ENCODE data around the gene TOPAZ1. TPM values are rescaled to one million over a fixed set of nuclear protein-coding genes. Genes with fewer than 3 reads are reported as not detected.

The TOPAZ1 gene
- total and polyA plus RNA-seq, 9 of the 15 experiments (the other 6 are each of a cell fraction or from before 2014, with no cell fraction given): 0.01 TPM; not detected in 8

DNA sequence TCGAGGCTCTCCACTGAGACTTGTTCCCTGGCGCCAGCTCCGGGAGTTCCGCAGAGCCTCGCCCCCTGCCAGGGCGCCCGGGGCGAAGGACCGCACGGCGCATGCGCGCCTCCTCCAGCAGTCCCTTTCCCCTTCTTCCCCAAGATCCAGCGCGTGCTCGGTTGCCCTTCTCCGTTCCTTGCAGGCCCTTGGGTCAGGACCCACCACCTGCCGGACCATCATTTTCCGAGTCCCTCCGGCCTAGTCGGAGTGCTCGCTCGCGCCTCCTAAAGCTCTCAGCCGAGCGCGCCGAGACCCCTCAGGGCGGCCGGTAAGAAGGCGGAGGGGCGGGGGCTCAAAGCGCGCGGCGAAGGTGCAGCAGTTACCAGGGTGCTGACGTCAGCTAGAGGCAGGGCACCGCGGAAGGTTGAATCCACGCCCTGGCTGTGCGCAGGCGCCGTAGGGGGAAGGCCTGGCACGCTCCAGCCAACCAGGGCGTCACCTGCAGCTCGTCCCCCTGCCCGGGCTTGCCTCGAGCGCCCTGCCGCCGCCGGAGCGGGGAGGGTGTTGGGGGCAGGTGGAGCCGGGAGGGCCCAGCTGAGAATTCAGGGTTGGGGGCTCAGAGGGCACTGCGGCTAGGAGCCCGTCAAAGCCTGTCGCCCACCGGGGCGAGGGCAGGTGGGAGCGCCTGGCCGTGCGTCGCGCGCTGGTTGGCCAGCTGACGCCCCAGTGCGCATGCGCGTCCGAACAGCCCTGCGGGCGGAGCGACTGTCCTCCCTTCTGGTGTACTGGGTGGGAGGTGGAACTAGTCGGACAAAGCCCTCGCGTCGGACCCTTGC, 96.5 kb downstream of the TOPAZ1 start, which contains the start of gene TCAIM (continued):
- TF ChIP-seq, protein P1, sequence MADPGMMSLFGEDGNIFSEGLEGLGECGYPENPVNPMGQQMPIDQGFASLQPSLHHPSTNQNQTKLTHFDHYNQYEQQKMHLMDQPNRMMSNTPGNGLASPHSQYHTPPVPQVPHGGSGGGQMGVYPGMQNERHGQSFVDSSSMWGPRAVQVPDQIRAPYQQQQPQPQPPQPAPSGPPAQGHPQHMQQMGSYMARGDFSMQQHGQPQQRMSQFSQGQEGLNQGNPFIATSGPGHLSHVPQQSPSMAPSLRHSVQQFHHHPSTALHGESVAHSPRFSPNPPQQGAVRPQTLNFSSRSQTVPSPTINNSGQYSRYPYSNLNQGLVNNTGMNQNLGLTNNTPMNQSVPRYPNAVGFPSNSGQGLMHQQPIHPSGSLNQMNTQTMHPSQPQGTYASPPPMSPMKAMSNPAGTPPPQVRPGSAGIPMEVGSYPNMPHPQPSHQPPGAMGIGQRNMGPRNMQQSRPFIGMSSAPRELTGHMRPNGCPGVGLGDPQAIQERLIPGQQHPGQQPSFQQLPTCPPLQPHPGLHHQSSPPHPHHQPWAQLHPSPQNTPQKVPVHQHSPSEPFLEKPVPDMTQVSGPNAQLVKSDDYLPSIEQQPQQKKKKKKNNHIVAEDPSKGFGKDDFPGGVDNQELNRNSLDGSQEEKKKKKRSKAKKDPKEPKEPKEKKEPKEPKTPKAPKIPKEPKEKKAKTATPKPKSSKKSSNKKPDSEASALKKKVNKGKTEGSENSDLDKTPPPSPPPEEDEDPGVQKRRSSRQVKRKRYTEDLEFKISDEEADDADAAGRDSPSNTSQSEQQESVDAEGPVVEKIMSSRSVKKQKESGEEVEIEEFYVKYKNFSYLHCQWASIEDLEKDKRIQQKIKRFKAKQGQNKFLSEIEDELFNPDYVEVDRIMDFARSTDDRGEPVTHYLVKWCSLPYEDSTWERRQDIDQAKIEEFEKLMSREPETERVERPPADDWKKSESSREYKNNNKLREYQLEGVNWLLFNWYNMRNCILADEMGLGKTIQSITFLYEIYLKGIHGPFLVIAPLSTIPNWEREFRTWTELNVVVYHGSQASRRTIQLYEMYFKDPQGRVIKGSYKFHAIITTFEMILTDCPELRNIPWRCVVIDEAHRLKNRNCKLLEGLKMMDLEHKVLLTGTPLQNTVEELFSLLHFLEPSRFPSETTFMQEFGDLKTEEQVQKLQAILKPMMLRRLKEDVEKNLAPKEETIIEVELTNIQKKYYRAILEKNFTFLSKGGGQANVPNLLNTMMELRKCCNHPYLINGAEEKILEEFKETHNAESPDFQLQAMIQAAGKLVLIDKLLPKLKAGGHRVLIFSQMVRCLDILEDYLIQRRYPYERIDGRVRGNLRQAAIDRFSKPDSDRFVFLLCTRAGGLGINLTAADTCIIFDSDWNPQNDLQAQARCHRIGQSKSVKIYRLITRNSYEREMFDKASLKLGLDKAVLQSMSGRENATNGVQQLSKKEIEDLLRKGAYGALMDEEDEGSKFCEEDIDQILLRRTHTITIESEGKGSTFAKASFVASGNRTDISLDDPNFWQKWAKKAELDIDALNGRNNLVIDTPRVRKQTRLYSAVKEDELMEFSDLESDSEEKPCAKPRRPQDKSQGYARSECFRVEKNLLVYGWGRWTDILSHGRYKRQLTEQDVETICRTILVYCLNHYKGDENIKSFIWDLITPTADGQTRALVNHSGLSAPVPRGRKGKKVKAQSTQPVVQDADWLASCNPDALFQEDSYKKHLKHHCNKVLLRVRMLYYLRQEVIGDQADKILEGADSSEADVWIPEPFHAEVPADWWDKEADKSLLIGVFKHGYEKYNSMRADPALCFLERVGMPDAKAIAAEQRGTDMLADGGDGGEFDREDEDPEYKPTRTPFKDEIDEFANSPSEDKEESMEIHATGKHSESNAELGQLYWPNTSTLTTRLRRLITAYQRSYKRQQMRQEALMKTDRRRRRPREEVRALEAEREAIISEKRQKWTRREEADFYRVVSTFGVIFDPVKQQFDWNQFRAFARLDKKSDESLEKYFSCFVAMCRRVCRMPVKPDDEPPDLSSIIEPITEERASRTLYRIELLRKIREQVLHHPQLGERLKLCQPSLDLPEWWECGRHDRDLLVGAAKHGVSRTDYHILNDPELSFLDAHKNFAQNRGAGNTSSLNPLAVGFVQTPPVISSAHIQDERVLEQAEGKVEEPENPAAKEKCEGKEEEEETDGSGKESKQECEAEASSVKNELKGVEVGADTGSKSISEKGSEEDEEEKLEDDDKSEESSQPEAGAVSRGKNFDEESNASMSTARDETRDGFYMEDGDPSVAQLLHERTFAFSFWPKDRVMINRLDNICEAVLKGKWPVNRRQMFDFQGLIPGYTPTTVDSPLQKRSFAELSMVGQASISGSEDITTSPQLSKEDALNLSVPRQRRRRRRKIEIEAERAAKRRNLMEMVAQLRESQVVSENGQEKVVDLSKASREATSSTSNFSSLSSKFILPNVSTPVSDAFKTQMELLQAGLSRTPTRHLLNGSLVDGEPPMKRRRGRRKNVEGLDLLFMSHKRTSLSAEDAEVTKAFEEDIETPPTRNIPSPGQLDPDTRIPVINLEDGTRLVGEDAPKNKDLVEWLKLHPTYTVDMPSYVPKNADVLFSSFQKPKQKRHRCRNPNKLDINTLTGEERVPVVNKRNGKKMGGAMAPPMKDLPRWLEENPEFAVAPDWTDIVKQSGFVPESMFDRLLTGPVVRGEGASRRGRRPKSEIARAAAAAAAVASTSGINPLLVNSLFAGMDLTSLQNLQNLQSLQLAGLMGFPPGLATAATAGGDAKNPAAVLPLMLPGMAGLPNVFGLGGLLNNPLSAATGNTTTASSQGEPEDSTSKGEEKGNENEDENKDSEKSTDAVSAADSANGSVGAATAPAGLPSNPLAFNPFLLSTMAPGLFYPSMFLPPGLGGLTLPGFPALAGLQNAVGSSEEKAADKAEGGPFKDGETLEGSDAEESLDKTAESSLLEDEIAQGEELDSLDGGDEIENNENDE (IDR thresholded peaks at IDR 0.05; ENCODE audit: low read depth, low read length): no peak
- TF ChIP-seq FOXK2 (conservative IDR thresholded peaks at IDR 0.05 in 1 of 2, IDR thresholded peaks at IDR 0.05 in 1 of 2; ENCODE audit: low read depth in 2 of 2): peak in 1 of 2 experiments; percentile 87; a peak in 2 of 4 replicates
- peak; percentile 50; the same call in 1 of the 2 replicates for TF ChIP-seq E2F3 (CRISPR knock-in tag; IDR thresholded peaks at IDR 0.05)
- TF ChIP-seq, protein P2, sequence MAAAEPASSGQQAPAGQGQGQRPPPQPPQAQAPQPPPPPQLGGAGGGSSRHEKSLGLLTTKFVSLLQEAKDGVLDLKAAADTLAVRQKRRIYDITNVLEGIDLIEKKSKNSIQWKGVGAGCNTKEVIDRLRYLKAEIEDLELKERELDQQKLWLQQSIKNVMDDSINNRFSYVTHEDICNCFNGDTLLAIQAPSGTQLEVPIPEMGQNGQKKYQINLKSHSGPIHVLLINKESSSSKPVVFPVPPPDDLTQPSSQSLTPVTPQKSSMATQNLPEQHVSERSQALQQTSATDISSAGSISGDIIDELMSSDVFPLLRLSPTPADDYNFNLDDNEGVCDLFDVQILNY (CRISPR knock-in tag; IDR thresholded peaks at IDR 0.05): peak; percentile 89; the same call in 1 of the 2 replicates
- peak; percentile 81 for TF ChIP-seq ZBTB33 (CRISPR knock-in tag; IDR thresholded peaks at IDR 0.05)
- peak; percentile 91 for TF ChIP-seq MEIS2 (IDR thresholded peaks at IDR 0.05; ENCODE audit: partially characterized antibody)
- peak; percentile 98 for TF ChIP-seq ATF7 (IDR thresholded peaks at IDR 0.05)
- no peak for TF ChIP-seq EP300 (IDR thresholded peaks at IDR 0.05; ENCODE audit: low read length)
- TF ChIP-seq CBX5 (IDR thresholded peaks at IDR 0.05; ENCODE audit: borderline replicate concordance, low read depth): peak; percentile 42; the same call in 1 of the 2 replicates
- no peak for TF ChIP-seq PYGO2 (tag; IDR thresholded peaks at IDR 0.05)
- TF ChIP-seq ASH1L (IDR thresholded peaks at IDR 0.05; ENCODE audit: borderline replicate concordance, low read depth, partially characterized antibody): peak; percentile 56
- TF ChIP-seq PHF20 (IDR thresholded peaks at IDR 0.05; ENCODE audit: partially characterized antibody): peak; percentile 75
- no peak for TF ChIP-seq CBX2 (IDR thresholded peaks at IDR 0.05; ENCODE audit: insufficient read depth, low read length, poor library complexity, severe bottlenecking)

All from K562 (cell line).